Epidermal melanocyte (primary cell): ENCODE measurements around the gene XYLT1.
A peak's percentile ranks its signal among the peaks of the same experiment; 100 is the strongest.
"Not testable (repeated sequence)": the region's sequence is repeated elsewhere in the genome, so short reads cannot be mapped to it uniquely, and the experiment has no call there.

Experiments used
- DNase-seq: peaks from one replicate; pipeline ENCODE4 v3.0.0; 2011; ENCODE audit warnings: low spot score; ENCODE audit not compliant: insufficient read length

XYLT1 gene

DNA sequence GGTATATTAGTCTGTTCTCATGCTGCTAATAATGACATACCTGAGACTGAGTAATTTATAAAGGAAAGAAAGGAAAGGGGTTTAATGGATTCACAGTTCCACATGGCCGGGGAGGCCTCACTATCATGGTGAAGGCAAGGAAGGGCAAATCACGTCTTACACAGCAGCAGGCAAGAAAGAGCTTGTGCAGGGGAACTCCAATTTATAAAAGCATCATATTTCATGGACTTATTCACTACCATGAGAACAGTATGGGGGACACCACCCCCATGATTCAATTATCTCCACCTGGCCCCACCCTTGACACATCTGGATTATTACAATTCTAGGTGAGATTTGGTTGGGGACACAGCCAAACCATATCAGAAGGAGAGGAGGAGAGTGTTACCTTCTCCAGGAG is 17.7 kb upstream of the XYLT1 start:
- no peak for DNase-seq

DNA sequence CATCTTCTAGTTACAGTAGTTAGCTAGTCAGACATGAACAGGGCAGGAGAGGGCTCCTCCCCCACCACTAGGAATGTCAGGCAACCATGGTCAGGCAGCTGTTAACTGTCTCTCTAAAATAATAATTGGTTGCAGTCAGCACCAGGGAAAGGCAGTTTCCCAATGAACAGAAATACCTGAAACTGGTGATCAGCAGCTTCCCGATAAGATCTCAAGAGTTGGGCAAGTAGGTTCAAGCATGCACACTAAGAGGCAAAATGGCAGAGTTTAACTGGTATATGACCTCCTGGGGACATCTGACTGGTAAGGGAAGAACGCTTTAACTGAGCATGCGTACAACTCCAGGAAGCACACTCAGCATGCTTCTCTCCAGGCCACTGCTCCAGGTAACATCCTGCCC is 12.6 kb upstream of the XYLT1 start:
- DNase-seq, result no peak

DNA sequence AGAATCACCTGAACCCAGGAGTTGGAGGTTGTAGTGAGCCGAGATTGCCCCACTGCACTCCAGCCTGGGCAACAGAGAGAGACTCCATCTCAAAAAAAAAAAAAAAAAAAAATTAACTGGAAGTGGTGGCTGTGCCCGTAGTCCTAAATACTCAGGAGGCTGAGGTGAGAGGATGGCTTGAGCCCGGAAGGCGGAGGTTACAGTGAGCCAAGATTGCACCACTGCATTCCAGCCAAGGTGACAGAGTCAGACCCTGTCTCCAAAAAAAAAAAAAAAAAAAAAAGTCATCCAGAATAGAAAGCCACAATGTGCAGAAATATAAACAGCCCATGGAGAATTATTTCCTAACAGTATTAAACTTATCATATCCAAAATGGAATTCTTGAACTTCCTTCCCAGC is 11.6 kb upstream of the XYLT1 start:
- DNase-seq, result not testable (repeated sequence)

DNA sequence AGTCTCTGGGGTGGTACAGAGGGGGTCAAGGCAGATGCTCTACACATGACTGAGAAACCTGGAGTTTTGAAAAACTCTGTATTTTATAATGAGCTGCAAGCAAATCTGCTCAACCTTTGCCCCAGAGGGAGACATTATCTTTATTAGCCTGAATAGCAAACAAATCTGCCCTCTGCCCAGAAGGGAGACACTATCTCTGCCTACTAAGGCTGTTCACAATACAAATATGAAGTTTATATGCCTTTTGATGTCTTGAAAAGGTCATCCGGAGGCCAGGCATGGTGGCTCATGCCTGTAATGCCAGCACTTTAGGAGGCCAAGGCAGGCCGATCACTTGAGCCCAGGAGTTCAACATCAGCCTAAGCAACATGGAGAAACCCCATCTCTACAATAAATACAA is 11.0 kb upstream of the XYLT1 start:
- no peak for DNase-seq

DNA sequence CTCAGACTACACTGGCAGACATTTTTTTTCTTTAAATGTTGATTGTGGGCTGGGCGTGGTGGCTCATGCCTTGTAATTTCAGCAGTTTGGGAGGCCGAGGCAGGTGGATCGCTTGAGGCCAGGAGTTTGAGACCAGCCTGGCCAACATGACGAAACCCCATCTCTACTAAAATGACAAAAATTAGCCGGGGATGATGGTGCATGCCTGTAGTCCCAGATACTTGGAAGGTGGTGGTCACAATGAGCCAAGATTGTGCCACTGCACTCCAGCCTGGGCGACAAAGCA is 6.4 kb upstream of the XYLT1 start:
- DNase-seq, result not testable (repeated sequence)

DNA sequence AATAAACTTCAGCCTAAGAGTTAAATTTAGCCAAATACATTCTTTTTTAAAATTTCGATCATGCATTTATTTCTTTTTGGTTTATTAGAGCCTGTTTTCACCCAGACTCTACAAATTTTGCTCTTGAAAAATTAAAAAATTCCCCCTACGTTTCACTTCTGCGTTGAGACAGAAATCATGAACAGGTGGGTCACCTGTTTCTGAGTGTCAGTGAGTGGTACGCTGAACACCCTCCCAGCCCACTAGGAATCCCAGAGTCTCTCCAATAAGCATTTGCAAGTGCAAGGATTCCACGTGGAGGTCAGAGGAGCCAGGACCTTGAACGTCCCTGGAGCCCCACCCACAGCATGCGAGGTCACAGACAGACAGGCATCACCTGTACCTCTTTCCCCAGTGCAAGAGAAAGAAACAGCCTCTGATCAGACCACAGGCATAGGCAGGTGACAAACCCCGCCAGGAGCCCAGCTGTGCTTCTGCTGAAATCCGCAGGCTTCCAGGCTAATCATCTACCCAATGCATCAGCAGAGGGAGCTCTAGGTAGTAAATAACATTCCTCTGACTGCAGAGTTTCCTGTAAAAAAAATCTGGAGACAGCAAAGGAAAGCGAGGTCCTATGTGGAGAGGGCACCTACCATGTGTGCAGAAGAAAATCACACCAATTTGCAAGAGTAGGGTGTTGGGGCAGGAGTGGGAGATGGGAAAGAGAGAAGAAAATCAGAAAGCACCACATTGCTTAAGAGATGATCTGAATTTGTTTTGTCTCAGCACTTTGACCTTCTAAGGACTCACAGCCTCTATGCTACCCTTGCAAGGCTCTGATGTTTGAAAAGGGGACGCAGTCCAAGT is 5.9 kb upstream of the XYLT1 start:
- peak; percentile 79 for DNase-seq

DNA sequence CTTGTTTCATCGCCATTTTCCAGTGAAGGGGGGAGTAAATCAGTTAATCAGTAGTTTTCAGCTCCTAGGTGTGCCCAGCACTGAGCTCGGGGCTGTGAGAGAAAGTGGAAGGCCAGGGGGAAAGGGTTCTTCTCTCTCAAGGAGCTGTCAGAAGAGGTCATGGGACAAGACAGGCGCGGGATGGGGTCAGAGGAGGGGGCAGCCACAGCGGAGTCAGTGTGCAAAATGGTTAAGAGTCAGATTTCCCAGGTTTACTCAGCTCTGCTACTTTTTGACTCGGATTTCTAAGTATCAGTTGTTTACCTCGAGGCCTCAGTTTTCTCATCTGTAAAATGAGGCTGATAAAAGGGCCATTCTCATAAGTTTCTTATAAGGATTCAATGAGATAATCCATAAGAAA is 4.3 kb upstream of the XYLT1 start:
- DNase-seq, result no peak

DNA sequence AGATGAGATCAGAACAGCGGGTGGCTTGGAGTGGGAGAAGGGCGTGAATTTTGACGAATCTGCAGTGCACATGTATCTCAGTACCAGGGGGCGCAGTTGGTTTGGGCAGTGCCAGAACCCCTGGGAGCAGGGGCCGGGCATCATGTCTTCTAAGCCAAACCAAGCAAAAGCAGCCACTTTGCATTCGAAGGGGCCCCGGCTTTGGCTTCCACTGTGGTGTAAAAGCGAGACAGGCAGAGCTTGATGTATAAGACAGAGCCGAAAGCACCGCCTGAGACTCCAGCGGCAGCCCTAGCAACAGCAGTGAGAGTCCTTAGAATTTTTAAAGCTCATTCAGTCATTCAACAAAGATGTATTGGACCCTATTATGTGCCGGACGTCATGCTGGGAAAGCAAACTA is 3.8 kb upstream of the XYLT1 start:
- no peak for DNase-seq

DNA sequence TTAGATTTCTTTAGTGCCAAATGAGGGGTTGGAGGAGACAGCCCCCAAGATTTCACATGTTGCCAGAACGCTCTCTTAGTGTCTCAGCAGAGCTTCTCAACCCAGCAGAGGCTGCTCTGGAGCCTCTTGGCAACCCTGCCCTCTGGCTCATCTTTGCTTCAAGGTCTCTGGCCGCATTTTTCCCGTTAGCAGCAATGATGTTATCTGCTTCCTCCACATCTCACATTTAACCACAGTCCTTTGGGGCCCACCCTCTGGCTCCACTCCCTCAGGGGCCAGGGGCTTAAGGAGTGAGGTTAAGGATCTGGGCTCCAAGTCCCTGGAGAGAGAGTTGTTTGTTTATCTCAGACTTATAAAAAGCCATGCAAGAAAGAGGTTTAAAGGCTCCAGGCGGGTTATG is 3.3 kb upstream of the XYLT1 start:
- no peak for DNase-seq

DNA sequence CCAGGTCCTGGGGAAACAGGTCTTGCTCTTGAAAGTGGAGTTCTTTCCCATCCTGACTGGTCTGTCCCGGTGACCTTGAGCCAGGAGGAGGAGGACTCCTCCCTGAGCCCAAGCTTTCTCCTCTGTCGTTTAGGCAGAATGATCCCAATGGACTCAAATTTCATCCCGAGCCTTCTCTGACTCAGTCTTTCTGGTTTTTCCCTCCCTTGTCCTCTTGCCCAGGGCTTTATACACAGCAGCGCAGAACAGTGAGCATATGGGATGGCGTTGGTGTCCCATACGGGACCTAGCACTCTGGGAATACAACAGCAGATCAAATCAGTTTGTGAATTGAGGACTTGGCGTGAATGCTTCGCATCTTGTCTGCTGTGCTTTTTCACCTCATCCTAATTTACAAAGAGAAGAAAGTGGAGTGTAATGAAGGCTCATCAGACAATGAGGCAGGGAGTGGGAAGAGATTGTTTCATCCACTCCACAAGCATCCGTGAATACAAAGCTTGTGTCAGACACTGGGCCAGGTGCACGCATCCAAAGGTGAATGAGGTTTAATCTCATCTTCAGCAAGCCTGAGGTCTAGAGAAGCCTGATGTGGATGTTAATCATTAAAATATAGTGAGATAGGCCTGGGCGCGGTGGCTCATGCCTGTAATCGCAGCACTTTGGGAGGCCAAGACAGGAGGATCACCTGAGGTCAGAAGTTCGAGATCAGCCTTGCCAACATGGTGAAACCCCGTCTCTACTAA is 1.1 kb upstream of the XYLT1 start:
- DNase-seq, result no peak

DNA sequence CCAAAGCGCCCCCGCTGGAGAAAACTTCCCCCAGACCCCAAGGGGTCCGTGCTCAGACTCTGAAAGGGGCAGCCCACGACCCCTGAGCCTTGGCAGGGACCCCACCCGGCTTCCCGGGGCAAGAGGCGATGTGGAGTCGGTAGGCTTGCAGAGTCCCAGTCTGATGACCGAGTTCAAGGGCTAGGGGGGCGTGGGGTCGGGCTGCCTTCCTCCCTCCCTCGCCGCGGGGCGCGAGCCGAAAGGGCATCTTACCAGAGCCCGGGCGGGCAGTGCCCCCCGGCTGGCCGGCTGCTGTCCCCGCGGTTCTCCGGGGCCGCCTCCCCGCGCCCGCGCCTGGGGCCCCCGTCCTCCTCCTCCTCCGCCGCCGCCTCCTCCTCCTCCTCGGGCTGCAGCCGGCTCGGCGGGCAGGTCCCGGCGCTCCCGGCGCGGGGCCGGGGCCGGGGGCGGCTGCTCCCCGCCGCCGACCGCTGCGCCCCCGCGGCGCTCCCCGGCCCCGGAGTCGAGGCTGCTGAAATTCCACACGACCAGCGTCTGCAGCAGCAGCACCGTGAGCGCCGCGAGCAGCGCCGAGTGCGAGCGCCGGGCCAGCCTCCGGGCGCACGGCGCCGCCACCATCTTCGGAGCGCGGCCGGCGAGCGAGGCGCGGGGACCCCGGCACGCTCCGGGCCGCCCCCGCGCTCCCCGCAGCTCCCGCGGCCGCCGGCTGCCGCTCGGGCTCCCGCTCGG is 415 bp downstream of the XYLT1 start:
- DNase-seq, result no peak

DNA sequence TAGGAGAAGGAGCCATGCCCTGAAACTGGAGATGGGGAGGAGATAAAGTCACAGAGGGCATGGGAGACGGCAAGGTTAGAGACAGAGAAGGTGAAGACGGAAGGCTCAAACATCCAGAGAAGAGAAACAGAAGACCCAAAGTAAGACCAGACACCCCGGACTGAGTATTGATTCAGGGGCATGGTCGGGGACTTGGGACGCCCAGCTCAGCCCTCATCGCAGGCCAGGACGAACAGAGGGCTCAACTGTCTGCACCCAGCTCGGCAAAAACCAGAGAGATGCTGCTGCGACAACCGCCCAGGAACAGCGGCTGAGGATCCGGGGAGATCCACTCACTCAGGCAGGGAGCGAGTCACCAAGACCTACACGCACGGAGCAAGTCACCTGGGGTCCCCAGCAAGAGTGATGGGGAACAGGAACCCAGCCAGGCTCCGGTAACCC is 999 bp downstream of the XYLT1 start:
- no peak for DNase-seq

DNA sequence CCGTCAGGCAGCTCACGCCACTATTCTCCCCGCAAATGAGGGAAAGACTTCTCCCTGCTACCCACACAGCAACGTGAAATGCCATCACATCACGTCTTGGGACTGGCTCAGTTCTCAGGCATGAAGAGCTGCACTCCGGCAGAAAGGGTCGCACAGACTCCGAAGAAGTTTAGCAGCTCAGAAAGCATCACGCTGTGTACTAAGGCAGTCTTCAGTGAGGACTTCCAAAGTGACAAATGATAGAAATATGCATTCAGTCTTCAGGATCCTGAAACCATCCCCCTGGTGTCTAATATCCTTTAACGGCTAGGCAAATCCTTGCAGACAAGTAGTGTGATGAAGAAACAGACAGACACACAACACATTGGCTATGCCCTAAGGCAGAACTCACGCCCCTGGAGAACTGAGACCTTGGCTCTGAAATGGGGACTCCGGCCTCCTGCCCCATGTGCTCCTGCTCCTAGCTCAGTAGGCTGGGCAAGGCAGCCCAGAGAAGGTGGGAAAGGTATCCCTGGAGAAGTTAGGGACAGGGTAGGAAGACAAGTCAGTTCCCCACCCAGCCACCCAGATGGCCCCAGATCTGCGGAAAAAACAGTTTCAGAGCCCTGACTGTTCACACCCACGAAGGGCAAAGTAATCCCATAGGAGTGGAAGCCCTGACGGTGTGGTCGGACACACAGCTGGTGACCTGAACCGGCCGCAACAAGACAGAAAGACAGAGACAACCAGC is 1.6 kb downstream of the XYLT1 start:
- DNase-seq, result peak; percentile 40

DNA sequence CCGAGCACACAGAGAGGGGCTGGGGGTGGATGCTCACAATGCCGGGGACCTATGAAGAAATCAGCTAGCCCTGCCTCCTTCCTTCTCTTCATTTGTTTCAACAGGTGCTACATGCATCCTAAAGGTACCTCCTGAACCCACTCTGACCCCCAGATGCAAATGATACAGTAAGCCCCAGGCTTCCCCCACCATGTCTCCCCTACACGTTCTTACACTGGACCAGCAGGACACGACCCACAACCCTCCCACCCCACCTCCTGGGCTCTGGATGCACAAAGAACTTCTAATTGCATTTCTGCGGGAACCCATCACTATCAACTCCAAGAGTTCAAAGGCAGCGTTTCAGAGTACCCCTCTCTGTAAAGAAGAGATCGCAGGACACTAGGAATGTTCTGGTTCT is 2.1 kb downstream of the XYLT1 start:
- DNase-seq, result no peak

DNA sequence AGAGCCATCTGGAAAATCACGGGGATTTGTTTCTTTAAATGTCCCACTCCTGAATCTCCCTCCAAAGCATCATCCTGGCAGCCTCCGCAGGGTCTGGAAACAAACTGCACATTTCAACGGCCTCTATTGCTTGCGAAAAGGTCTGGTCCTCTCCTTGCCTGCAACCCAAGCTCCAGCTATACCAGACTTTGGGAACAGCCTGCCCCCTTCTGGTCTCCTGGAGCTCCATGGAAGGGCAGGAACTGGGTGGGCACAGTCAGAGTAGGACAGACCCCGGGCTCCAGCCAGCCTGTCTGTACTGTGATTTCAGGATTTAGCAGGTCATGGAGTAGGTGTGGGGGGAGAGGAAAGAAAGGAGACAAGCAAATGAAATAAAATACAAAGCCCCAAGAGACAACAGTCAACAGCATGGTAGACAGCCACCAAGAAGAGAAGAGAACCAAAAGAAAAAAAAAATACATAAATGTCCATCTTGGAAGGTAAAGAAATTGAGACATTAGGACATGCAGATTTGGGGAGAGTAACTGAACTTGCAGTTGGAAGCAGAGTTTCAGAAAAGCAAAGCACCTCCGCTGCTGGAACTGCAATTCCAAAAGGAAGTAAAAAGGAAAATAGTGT is 2.7 kb downstream of the XYLT1 start:
- DNase-seq, result peak; percentile 77

DNA sequence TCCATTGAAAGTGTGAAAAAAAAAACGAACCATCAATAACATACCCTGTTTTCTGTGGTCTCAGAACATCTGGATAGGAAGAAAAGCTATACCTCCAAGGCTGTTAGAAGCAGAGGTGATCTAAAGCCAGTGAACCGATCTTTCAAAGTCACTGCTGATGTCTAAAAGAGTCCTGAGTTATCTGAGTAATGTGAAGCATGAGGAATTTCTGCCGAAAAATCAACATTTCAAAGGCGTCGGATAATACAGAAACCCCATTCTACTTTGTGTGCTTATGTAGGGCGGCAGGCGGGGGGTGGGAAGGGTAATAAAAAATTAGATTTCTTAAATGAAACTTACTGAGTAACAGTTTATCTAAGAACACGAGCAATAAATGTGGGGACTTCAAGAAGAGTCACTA is 3.9 kb downstream of the XYLT1 start:
- no peak for DNase-seq

DNA sequence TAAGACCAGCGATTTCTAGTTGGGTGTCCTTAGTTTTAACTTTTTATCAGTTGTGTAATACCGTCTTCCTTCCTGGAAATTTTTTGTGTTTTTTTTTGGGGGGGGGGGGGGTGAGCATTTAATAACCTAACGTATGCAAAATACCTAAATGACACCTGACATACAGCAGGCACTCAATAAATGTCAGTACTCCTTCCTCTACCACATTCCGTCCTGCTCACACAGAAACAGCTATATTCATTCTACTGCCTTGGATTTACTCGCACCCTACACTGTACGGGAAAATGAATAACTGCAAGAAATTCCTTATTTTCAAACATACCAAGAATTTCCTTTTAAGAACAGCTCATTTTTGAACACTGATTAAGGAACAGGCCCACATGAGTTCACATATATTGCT is 5.3 kb downstream of the XYLT1 start:
- no peak for DNase-seq

DNA sequence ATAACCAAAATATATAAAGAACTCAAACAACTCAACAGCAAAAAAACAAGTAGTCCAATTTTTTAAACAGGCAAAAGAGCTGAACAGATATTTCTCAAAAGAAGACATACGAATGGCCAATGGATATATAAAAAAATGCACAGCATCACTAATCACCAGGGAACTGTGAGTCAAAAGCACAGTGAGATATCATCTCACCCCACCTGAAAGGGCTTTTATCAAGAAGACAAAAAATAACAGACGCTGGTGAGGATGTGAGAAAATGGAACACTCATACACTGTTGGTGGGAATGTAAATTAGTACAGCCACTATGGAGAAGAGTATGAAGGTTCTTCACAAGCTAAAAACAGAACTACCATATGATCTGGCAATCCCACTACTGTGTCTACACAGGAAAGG is 7.4 kb downstream of the XYLT1 start:
- no peak for DNase-seq

DNA sequence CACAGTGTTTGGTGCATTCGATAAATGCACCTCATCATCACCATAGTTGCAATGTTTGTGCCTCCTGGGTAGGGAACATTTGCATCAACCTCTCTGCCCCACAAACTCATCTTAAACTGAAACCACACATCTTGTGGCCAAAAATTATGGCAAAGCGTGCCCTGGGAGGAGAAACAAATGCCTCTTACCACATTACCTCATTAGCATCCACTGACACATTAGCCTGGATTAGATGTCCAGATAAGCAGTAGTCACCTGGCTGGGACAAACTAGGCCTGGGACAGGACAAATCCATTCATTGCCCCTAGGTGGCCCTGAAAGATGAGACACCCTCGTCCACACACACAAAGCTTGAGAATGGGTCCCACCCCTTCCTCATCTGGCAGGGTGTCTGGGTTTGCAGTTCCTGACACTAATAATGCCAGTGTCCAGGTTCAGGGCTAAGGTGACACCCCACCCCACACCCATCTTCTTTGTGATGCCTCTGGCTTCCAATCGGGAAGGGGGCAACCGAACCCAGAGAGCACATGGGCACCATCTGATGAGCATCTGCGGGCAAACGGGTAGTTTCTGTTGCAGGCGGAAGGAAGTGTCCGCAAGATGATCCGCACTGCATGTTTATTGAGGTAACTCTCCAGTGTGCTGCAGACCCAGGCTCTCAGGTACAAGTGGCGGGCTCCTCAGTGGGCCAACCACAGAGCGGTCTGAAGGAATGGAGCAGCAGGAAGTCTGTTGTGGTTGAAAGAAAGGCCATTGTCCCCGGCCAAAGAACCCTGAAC is 8.6 kb downstream of the XYLT1 start:
- DNase-seq, result no peak

DNA sequence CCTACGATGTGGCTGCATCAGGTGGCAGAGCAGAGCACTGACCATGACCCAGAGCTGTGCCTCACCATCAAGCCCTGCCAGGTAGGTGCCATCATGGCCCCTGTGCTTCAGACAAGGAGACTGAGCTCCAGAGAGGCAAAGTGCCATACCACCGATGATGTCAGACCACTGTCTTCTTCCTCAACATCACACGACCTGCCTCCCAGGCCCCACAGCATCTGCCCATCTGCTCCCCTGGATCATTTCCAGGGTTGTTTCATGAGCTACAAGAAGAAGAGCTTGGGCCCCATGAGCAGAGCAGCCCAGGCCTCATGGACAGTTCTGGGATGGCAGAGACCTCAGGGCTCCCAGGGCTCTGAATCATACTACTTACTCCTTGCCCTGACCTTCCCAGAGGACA is 9.9 kb downstream of the XYLT1 start:
- DNase-seq, result no peak
